Lung (tissue), 12 donors: ENCODE data around the gene ANO1. TPM values are rescaled to one million over a fixed set of nuclear protein-coding genes. Genes with fewer than 3 reads are reported as not detected.

Experiments
- ATAC-seq: fragments of 200-7000 bp; cut with Tn5 transposase; one replicate; pipeline ENCODE4 v1.9.1; 2020; ENCODE audit warnings: moderate number of reproducible peaks; ENCODE audit not compliant: insufficient read depth, low FRiP score
- DNase-seq, 3 donors: peaks; one replicate each; pipeline ENCODE4 v3.0.0-alpha.2; 2013 to 2017
- H3K27ac ChIP-seq, 2 donors: one replicate each; pipeline ENCODE4 v1.5.1; 2013; ENCODE audit warnings: mild to moderate bottlenecking in 2 of 2, moderate library complexity in 2 of 2, control low read depth in 1 of 2, inconsistent platforms in 1 of 2, low read depth in 1 of 2, low read length in 1 of 2
- H3K27me3 ChIP-seq, 3 donors: one replicate each; pipeline ENCODE4 v1.5.1; 2013; ENCODE audit warnings: low read length in 2 of 3; ENCODE audit not compliant: control insufficient read depth in 3 of 3, insufficient read depth in 3 of 3
- H3K36me3 ChIP-seq, 4 donors: one replicate each; pipeline ENCODE4 v1.5.1; 2013; ENCODE audit warnings: low read length in 4 of 4, mild to moderate bottlenecking in 1 of 4, moderate library complexity in 1 of 4; ENCODE audit not compliant: control insufficient read depth in 4 of 4, insufficient read depth in 4 of 4
- H3K4me1 ChIP-seq, 5 donors: one replicate each; pipeline ENCODE4 v1.5.1; 2013; ENCODE audit warnings: low read length in 5 of 5, mild to moderate bottlenecking in 2 of 5, moderate library complexity in 1 of 5; ENCODE audit not compliant: control insufficient read depth in 5 of 5, insufficient read depth in 5 of 5
- H3K4me3 ChIP-seq: one replicate; pipeline ENCODE4 v1.5.1; 2013; ENCODE audit warnings: mild to moderate bottlenecking, control low read depth, moderate library complexity
- H3K9ac ChIP-seq, 2 donors: one replicate each; pipeline ENCODE4 v1.5.1; 2013; ENCODE audit warnings: low read length in 2 of 2, control low read depth in 1 of 2; ENCODE audit not compliant: insufficient read depth in 1 of 2
- H3K9me3 ChIP-seq, 4 donors: one replicate each; pipeline ENCODE4 v1.5.1; 2013; ENCODE audit warnings: low read length in 3 of 4, mild to moderate bottlenecking in 1 of 4, moderate library complexity in 1 of 4; ENCODE audit not compliant: control insufficient read depth in 4 of 4, insufficient read depth in 3 of 4
- WGBS, 2 donors: extraction: QIAGEN DNeasy Blood & Tissue Kit; methylation state at CpG; one replicate each; pipeline ENCODE4 v1.1.7; 2013; 5-methylcytosine and 5-hydroxymethylcytosine counted together
- polyA plus RNA-seq, 2 donors: library from polyadenylated mRNA; stranded (reverse); fragments of 200-250 nt; gene quantifications; one replicate each; pipeline ENCODE4 v1.2.1, GENCODE V29; 2013
- total RNA-seq, 2 donors: library from RNA; depleted of rRNA in 1 of 2; stranded (reverse); fragments of >200 nt in 1 of 2; gene quantifications; one replicate each; pipeline ENCODE4 v1.2.1, GENCODE V29; 2014 to 2021
- TF ChIP-seq, protein P1 (sequence below): IDR thresholded peaks from 2 replicates; pipeline ENCODE4 v1.5.1; 2012; ENCODE audit warnings: mild to moderate bottlenecking; ENCODE audit errors: control extremely low read depth, extremely low read depth
- donor health status: control.
- donor health status: control.
- donor health status: Bipolar disorder and iron deficiency.
- donor health status: healthy.
- donor health status: DM: yes; HTN: yes; CAD: no.

The ANO1 gene
- total and polyA plus RNA-seq, 4 donors = 1.2 to 10.8 (median 5.5) TPM

DNA sequence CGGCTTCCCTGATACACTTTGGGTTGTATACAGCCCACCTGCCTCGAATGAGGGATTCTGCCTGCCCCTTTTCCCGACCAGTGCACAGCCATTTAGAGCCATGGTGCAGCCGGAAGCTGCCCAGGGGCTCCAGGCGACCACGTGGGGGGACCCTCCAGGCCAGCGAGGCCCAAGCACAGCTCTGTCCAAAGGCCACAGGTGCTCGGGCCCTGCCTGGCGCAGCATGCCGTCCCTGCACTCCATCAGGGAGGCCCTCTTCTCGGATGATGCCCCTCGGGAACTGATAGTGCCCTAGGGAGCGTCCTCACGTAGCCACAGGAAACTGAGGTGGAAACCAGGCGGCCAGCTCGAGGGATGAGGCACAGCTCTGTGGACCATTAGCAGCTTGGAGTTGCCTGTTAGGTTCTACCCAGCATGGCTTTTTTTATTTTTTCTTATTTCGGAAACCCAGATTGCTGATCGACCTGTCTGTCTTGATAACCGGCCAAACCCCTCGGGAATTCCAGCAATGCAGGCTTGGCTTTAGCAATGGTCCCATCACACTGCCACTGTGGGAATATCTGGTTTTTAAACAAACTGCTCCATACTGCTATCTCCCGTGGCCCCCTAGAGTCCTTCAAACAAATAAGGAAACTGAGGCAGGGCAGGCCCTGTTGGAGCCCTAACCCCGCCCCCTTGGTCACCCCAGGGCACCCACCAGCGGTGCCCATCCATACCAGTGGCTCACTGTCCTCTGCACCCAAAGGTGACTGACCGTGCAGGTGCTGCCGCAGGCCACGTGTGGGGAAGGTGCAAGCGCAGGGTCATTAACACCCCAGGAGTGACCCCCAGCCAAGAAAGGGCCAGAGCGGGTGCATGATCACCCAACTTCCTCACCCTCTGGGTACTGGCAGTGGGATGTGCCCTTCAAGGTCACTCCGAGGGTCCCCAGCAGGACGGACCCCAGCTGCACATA is 8.0 kb downstream of the ANO1 start:
- Histone ChIP-seq H3K4me3 (no peak overlapping the region), H3K9ac (no peak overlapping the region), H3K4me1 (peaks cover 0 to 5% (median 0%) of the 10 kb centered on the region in 5 donors), H3K27me3 (no peaks in the 10 kb centered on the region), H3K36me3 (no peaks in the 10 kb centered on the region), H3K27ac (no peak overlapping the region), H3K9me3 (peaks cover 0 to 2% (median 0%) of the 10 kb centered on the region in 4 donors)
- TF ChIP-seq, protein P1, sequence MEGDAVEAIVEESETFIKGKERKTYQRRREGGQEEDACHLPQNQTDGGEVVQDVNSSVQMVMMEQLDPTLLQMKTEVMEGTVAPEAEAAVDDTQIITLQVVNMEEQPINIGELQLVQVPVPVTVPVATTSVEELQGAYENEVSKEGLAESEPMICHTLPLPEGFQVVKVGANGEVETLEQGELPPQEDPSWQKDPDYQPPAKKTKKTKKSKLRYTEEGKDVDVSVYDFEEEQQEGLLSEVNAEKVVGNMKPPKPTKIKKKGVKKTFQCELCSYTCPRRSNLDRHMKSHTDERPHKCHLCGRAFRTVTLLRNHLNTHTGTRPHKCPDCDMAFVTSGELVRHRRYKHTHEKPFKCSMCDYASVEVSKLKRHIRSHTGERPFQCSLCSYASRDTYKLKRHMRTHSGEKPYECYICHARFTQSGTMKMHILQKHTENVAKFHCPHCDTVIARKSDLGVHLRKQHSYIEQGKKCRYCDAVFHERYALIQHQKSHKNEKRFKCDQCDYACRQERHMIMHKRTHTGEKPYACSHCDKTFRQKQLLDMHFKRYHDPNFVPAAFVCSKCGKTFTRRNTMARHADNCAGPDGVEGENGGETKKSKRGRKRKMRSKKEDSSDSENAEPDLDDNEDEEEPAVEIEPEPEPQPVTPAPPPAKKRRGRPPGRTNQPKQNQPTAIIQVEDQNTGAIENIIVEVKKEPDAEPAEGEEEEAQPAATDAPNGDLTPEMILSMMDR = no peak
- WGBS, 2 donors = 73 to 83% methylated on average over 30 of the region's 30 CpGs
- ATAC-seq = no peak
- no peak for DNase-seq

DNA sequence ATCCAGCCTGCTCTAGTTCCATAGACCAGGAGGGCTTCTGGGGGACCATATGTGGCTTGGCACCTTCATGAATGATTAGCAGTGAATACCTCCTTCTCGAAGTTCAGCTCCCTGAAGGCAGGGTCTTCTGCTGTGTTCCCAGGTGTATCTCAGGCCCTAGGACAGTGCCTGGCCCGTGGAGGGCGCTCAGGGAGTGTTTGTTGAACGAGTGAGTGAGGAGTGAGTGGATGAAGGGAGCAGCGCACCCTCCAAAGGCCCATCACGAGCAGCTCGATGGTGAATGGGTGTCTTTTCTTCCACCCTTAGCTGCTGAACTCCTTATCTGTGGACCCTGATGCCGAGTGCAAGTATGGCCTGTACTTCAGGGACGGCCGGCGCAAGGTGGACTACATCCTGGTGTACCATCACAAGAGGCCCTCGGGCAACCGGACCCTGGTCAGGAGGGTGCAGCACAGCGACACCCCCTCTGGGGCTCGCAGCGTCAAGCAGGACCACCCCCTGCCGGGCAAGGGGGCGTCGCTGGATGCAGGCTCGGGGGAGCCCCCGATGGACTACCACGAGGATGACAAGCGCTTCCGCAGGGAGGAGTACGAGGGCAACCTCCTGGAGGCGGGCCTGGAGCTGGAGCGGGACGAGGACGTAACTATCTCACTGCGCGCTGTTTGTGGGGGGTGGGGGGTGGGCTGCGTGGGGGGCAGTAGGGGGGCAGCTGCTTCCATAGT is 9.5 kb downstream of the ANO1 start:
- Histone ChIP-seq H3K4me1 (peaks cover 0 to 10% (median 0%) of the 10 kb centered on the region in 5 donors), H3K9ac (no peak overlapping the region), H3K9me3 (peaks cover 0 to 9% (median 0%) of the 10 kb centered on the region in 4 donors), H3K27me3 (no peaks in the 10 kb centered on the region), H3K4me3 (no peak overlapping the region), H3K27ac (no peak overlapping the region), H3K36me3 (no peaks in the 10 kb centered on the region)
- DNase-seq = no peak
- ATAC-seq = no peak
- 62 to 64% methylated on average over 32 of the region's 32 CpGs for WGBS, 2 donors
- TF ChIP-seq, protein P1 = no peak

DNA sequence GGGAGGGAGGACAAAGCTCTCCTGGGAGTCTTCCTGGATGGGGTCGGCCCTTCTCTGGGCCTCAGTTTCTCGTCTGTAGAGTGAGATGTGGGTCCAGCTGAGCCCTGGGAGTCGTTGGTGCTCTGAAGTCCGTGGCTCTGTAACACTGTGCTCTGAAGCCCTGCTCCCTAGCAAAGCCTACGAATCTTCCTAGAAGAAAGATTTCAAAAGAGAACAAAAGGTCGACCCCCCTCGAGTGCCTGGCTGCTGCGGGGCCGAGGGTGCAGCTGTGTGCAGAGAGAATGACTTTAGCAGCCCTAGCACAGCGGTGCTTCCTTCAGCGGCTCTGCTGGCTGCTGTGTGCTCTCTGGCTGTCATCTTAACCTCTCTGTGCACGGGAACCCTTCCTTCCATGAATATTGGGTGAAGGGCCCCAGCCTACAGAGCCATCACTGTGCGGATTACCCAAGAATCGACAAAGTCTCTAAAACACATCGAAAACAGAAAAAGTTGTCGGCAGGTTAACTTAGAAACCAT is 10.7 kb downstream of the ANO1 start:
- Histone ChIP-seq H3K9ac (no peak overlapping the region), H3K4me3 (no peak overlapping the region), H3K36me3 (no peaks in the 10 kb centered on the region), H3K9me3 (peaks cover 0 to 9% (median 0%) of the 10 kb centered on the region in 4 donors), H3K27me3 (no peaks in the 10 kb centered on the region), H3K27ac (no peak overlapping the region), H3K4me1 (peaks cover 0 to 10% (median 5%) of the 10 kb centered on the region in 5 donors)
- DNase-seq = no peak
- WGBS, 2 donors = 82 to 85% methylated on average over 16 of the region's 16 CpGs
- ATAC-seq = no peak
- TF ChIP-seq, protein P1 = no peak
